Measurements from ENCODE around the gene G3BP1.

- TF ChIP-seq CTCF (IDR thresholded peaks at IDR 0.05) (no peak), POLR2AphosphoS5 (IDR thresholded peaks at IDR 0.05) (no peak), POLR2A (IDR thresholded peaks at IDR 0.05) (no peak)
These were observed 36.1 kb upstream of the G3BP1 start for GRCh38 chr5:151735646-151736045.

Measured in stomach (tissue), 4 donors.